GM18909 (cell line): ENCODE measurements around the gene TSPAN33.

Experiments used
- ATAC-seq: cut with Tn5 transposase; IDR thresholded peaks from one replicate; pipeline ENCODE4 v1.9.1; 2021; ENCODE audit warnings: mild to moderate bottlenecking; ENCODE audit not compliant: unreplicated experiment, poor library complexity

TSPAN33 gene

GRCh38 chr7:129134356-129134987, 10.0 kb upstream of the TSPAN33 start:
- ATAC-seq = no peak

GRCh38 chr7:129136887-129137642, 7.4 kb upstream of the TSPAN33 start:
- ATAC-seq = peak; percentile 79

- no peak for ATAC-seq
Measured at GRCh38 chr7:129143724-129144094, 798 bp upstream of the TSPAN33 start.

GRCh38 chr7:129144834-129145668, 544 bp downstream of the TSPAN33 start:
- ATAC-seq = peak; percentile 6

GRCh38 chr7:129146237-129146979, 1.9 kb downstream of the TSPAN33 start:
- ATAC-seq = peak; percentile 71

GRCh38 chr7:129147731-129148130, 3.2 kb downstream of the TSPAN33 start:
- ATAC-seq = no peak

- no peak for ATAC-seq
Measured at GRCh38 chr7:129149511-129149910, 5.0 kb downstream of the TSPAN33 start.

GRCh38 chr7:129150199-129150996, 5.9 kb downstream of the TSPAN33 start:
- no peak for ATAC-seq

GRCh38 chr7:129157651-129158050, 13.1 kb downstream of the TSPAN33 start:
- ATAC-seq = no peak

GRCh38 chr7:129159539-129159938, 15.0 kb downstream of the TSPAN33 start:
- no peak for ATAC-seq

GRCh38 chr7:129160161-129160905, 15.8 kb downstream of the TSPAN33 start:
- ATAC-seq = no peak

- no peak for ATAC-seq
Measured at GRCh38 chr7:129161524-129162225, 17.2 kb downstream of the TSPAN33 start.

GRCh38 chr7:129162732-129163131, 18.2 kb downstream of the TSPAN33 start:
- no peak for ATAC-seq

GRCh38 chr7:129163875-129164544, 19.5 kb downstream of the TSPAN33 start:
- ATAC-seq = no peak

GRCh38 chr7:129166745-129167144, 22.2 kb downstream of the TSPAN33 start:
- ATAC-seq = peak; percentile 48

GRCh38 chr7:129167817-129168216, 23.3 kb downstream of the TSPAN33 start:
- no peak for ATAC-seq

- no peak for ATAC-seq
Measured at GRCh38 chr7:129168231-129169021, 23.9 kb downstream of the TSPAN33 start.
